ENCODE measurements around the gene FASTKD3.

The FASTKD3 gene

DNA sequence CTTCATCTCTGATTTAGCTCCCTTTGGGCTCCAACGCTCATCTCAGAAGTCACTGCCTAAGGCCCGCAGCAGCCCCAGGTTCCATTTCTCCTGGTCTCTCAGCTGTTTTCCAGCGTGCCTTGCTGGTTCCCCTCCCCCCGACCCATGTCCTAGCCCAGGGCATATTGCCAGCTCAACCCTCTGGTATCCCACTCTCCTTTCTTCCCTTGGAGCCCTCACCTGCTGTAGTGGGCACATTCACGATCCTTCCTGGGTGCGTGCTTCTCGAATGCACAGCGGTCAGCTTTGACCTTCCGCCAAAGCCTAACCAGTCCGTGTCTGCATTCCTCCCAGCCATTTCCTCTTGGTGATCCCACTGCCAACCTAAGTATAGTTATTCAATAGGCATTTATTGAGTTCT is 54.0 kb downstream of the FASTKD3 start:
- Mint-ChIP-seq H3K36me3 (ENCODE audit: low read depth) (peaks cover 62% of the 10 kb centered on the region), H3K27ac (peak overlapping the region; percentile 34), H3K27me3 (ENCODE audit: low read depth, poor library complexity) (no peaks in the 10 kb centered on the region), H3K4me3 (no peak overlapping the region), H3K4me1 (peaks cover 36% of the 10 kb centered on the region), H3K9me3 (no peaks in the 10 kb centered on the region)
- TF ChIP-seq, protein P1, sequence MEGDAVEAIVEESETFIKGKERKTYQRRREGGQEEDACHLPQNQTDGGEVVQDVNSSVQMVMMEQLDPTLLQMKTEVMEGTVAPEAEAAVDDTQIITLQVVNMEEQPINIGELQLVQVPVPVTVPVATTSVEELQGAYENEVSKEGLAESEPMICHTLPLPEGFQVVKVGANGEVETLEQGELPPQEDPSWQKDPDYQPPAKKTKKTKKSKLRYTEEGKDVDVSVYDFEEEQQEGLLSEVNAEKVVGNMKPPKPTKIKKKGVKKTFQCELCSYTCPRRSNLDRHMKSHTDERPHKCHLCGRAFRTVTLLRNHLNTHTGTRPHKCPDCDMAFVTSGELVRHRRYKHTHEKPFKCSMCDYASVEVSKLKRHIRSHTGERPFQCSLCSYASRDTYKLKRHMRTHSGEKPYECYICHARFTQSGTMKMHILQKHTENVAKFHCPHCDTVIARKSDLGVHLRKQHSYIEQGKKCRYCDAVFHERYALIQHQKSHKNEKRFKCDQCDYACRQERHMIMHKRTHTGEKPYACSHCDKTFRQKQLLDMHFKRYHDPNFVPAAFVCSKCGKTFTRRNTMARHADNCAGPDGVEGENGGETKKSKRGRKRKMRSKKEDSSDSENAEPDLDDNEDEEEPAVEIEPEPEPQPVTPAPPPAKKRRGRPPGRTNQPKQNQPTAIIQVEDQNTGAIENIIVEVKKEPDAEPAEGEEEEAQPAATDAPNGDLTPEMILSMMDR (IDR thresholded peaks at IDR 0.05) = no peak
- no peak for DNase-seq

DNA sequence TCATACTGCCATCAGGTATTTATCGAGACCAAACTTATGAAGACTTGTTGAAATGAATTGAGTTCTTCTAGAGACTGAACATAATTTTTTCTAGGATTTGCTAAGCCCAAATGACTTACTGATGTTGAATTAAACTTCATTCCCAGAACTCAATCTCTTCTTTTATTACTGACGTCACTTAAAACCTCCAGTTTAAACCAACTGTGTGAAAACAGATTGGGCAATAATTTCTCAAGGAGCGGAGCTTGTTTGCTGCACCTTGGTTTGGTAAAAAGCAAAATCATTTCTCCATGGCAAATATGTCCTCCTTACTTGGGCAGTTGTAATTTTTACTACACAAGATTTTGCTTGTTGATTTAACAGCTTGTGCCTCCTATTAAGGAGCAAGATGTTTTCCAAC is 55.3 kb downstream of the FASTKD3 start:
- Mint-ChIP-seq H3K27me3 (ENCODE audit: low read depth, poor library complexity) (no peaks in the 10 kb centered on the region), H3K9me3 (no peaks in the 10 kb centered on the region), H3K4me1 (peaks cover 31% of the 10 kb centered on the region), H3K27ac (peak overlapping the region; percentile 16), H3K36me3 (ENCODE audit: low read depth) (peaks cover 54% of the 10 kb centered on the region), H3K4me3 (no peak overlapping the region)
- TF ChIP-seq, protein P1 (IDR thresholded peaks at IDR 0.05) = no peak
- no peak for DNase-seq

DNA sequence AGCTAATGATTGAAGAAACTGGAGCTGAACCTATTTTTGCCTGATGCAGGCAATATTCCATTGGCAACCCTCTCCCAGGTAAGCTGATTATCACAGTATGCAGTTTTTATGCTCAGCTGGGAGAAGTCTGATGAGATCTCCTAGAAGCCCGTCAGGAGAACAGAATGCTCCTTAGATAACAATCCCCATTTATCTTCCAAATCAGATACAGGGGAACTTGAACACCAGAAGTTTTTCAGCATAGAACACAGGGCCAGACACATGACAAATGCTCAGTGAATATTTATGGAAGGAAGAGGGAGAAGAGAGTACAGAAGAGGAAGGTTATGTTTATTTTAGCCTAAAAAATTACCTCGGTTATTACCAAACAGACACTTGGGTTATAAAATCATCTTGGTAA is 55.8 kb downstream of the FASTKD3 start:
- Mint-ChIP-seq H3K4me1 (peaks cover 31% of the 10 kb centered on the region), H3K9me3 (no peaks in the 10 kb centered on the region), H3K27me3 (ENCODE audit: low read depth, poor library complexity) (no peaks in the 10 kb centered on the region), H3K27ac (no peak overlapping the region), H3K36me3 (ENCODE audit: low read depth) (peaks cover 58% of the 10 kb centered on the region), H3K4me3 (no peak overlapping the region)
- DNase-seq = no peak
- TF ChIP-seq, protein P1 (IDR thresholded peaks at IDR 0.05) = no peak

DNA sequence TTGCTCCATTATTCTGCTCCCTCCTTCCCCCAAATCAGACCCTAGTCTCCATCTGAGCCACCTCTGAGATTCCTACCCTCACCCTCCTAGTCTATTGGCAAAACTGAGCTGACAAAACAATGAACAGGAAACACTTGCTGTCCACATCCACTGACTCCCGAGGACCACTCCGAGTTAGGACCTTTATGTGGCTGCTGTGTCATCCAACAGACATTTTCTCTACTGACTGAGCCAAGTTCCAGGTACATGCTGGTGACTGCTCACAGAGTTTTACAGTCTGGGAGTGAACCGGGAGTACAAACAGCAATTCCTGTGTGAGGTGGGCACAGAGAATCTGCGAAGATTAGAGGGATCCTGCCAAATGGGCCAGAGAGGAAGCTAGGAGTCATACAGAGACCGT is 57.1 kb downstream of the FASTKD3 start:
- H3K4me3 Mint-ChIP-seq = no peak overlapping the region
- peaks cover 31% of the 10 kb centered on the region for H3K4me1 Mint-ChIP-seq
- peaks cover 63% of the 10 kb centered on the region for H3K36me3 Mint-ChIP-seq (ENCODE audit: low read depth)

More for the DNA sequence above, 57.1 kb downstream of the FASTKD3 start:
- H3K27ac Mint-ChIP-seq = peak overlapping the region; percentile 45
- DNase-seq = no peak
- H3K9me3 Mint-ChIP-seq = no peaks in the 10 kb centered on the region
- TF ChIP-seq, protein P1 (IDR thresholded peaks at IDR 0.05) = no peak
- no peaks in the 10 kb centered on the region for H3K27me3 Mint-ChIP-seq (ENCODE audit: low read depth, poor library complexity)

Measured in nephron progenitor cell (in vitro differentiated cells).